NOMO-1 treated with DMSO at 0.1 percent for 48 hours (cell line): Measurements from ENCODE around the gene NRCAM.

Experiments
- DNase-seq: peaks from one replicate; lab custom pipeline; 2025; ENCODE audit not compliant: unreplicated experiment; lab: John Stamatoyannopoulos, UW

Gene NRCAM

GRCh38 chr7:108459922-108460551 is 3.8 kb upstream of the NRCAM start:
- no peak for DNase-seq

- no peak for DNase-seq
These were observed 1.6 kb upstream of the NRCAM start for GRCh38 chr7:108457871-108458270.

- DNase-seq: no peak
These were observed 757 bp upstream of the NRCAM start for GRCh38 chr7:108456845-108457540.

- DNase-seq: no peak
These were observed 662 bp downstream of the NRCAM start for GRCh38 chr7:108455551-108455997.

GRCh38 chr7:108454674-108455550 is 1.3 kb downstream of the NRCAM start:
- DNase-seq: no peak

- DNase-seq: no peak
These were observed 1.9 kb downstream of the NRCAM start for GRCh38 chr7:108454317-108454673.

- DNase-seq: no peak
These were observed 2.9 kb downstream of the NRCAM start for GRCh38 chr7:108453320-108453719.

GRCh38 chr7:108452707-108453106 is 3.5 kb downstream of the NRCAM start:
- DNase-seq: peak; percentile 16

- DNase-seq: no peak
These were observed 4.9 kb downstream of the NRCAM start for GRCh38 chr7:108451296-108451848.

- DNase-seq: no peak
These were observed 6.1 kb downstream of the NRCAM start for GRCh38 chr7:108450160-108450559.

- no peak for DNase-seq
These were observed 6.7 kb downstream of the NRCAM start for GRCh38 chr7:108449521-108449920.

- no peak for DNase-seq
These were observed 7.4 kb downstream of the NRCAM start for GRCh38 chr7:108448584-108449505.

GRCh38 chr7:108442039-108442568 is 14.1 kb downstream of the NRCAM start:
- DNase-seq: no peak

- no peak for DNase-seq
These were observed 14.8 kb downstream of the NRCAM start for GRCh38 chr7:108441392-108441955.

- DNase-seq: no peak
These were observed 15.6 kb downstream of the NRCAM start for GRCh38 chr7:108440613-108441012.

- no peak for DNase-seq
These were observed 19.3 kb downstream of the NRCAM start for GRCh38 chr7:108436906-108437305.

- DNase-seq: no peak
These were observed 22.2 kb downstream of the NRCAM start for GRCh38 chr7:108434010-108434409.

GRCh38 chr7:108431099-108431498 is 25.1 kb downstream of the NRCAM start:
- DNase-seq: no peak

GRCh38 chr7:108430664-108431063 is 25.6 kb downstream of the NRCAM start:
- DNase-seq: no peak

- no peak for DNase-seq
These were observed 28.5 kb downstream of the NRCAM start for GRCh38 chr7:108427766-108428165.
